B cell (primary cell): ENCODE measurements around the gene ANO2.

Experiments
- EZH2 ChIP-seq: IDR thresholded peaks from 2 replicates; pipeline ENCODE4 v1.6.1; 2012; ENCODE audit warnings: borderline replicate concordance, low read depth, mild to moderate bottlenecking, moderate library complexity, low read length; ENCODE audit not compliant: insufficient read depth, poor library complexity, severe bottlenecking
- TF ChIP-seq, protein P1 (sequence below): fragments of 200-600 bp; IDR thresholded peaks from one replicate; pipeline ENCODE4 v1.8.0; 2022; ENCODE audit warnings: antibody characterized with exemption, mild to moderate bottlenecking

GRCh38 chr12:5723071-5723470 lies 222.0 kb downstream of the ANO2 start:
- TF ChIP-seq, protein P1, sequence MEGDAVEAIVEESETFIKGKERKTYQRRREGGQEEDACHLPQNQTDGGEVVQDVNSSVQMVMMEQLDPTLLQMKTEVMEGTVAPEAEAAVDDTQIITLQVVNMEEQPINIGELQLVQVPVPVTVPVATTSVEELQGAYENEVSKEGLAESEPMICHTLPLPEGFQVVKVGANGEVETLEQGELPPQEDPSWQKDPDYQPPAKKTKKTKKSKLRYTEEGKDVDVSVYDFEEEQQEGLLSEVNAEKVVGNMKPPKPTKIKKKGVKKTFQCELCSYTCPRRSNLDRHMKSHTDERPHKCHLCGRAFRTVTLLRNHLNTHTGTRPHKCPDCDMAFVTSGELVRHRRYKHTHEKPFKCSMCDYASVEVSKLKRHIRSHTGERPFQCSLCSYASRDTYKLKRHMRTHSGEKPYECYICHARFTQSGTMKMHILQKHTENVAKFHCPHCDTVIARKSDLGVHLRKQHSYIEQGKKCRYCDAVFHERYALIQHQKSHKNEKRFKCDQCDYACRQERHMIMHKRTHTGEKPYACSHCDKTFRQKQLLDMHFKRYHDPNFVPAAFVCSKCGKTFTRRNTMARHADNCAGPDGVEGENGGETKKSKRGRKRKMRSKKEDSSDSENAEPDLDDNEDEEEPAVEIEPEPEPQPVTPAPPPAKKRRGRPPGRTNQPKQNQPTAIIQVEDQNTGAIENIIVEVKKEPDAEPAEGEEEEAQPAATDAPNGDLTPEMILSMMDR = no peak
- TF ChIP-seq EZH2 = no peak
